Type B pancreatic cell (in vitro differentiated cells): Measurements from ENCODE around the gene CCDC172. TPM values are rescaled to one million over a fixed set of nuclear protein-coding genes. Genes with fewer than 3 reads are reported as not detected.

ENCODE experiments used
- DNase-seq: peaks from one replicate; pipeline ENCODE4 v3.0.0; 2021; ENCODE audit warnings: mixed read lengths; ENCODE audit not compliant: unreplicated experiment; ENCODE audit errors: extremely low spot score
- H3K27ac Mint-ChIP-seq: 2 replicates; pipeline ENCODE4 v1.8.0; 2021; ENCODE audit warnings: mild to moderate bottlenecking, mixed read lengths
- H3K27me3 Mint-ChIP-seq: 2 replicates; pipeline ENCODE4 v1.8.0; 2021; ENCODE audit warnings: mixed read lengths
- H3K36me3 Mint-ChIP-seq: 2 replicates; pipeline ENCODE4 v1.8.0; 2021; ENCODE audit warnings: mixed read lengths
- H3K4me1 Mint-ChIP-seq: one replicate; pipeline ENCODE4 v1.8.0; 2021; ENCODE audit warnings: mixed read lengths; ENCODE audit not compliant: unreplicated experiment
- H3K4me3 Mint-ChIP-seq: 2 replicates; pipeline ENCODE4 v1.8.0; 2021; ENCODE audit warnings: mild to moderate bottlenecking, mixed read lengths
- H3K9me3 Mint-ChIP-seq: 2 replicates; pipeline ENCODE4 v1.8.0; 2021; ENCODE audit warnings: mixed read lengths
- total RNA-seq: library from RNA; stranded (reverse); gene quantifications from 2 replicates; pipeline ENCODE4 v1.2.1, GENCODE V29; 2021; ENCODE audit warnings: low replicate concordance
- TF ChIP-seq, protein P1 (sequence below): fragments of 200-600 bp; sonication (generic); conservative IDR thresholded peaks from 2 replicates; pipeline ENCODE4 v1.5.0; 2021; ENCODE audit warnings: antibody characterized with exemption, mild to moderate bottlenecking

CCDC172 gene
- total RNA-seq, 1 donor from 2014 or later: not detected

GRCh38 chr10:116429288-116429977 is 105.2 kb downstream of the CCDC172 start:
- Mint-ChIP-seq H3K4me3 (no peak overlapping the region), H3K36me3 (no peaks in the 10 kb centered on the region), H3K27me3 (no peaks in the 10 kb centered on the region), H3K9me3 (no peaks in the 10 kb centered on the region), H3K27ac (no peak overlapping the region), H3K4me1 (no peaks in the 10 kb centered on the region)
- DNase-seq: no peak
- TF ChIP-seq, protein P1, sequence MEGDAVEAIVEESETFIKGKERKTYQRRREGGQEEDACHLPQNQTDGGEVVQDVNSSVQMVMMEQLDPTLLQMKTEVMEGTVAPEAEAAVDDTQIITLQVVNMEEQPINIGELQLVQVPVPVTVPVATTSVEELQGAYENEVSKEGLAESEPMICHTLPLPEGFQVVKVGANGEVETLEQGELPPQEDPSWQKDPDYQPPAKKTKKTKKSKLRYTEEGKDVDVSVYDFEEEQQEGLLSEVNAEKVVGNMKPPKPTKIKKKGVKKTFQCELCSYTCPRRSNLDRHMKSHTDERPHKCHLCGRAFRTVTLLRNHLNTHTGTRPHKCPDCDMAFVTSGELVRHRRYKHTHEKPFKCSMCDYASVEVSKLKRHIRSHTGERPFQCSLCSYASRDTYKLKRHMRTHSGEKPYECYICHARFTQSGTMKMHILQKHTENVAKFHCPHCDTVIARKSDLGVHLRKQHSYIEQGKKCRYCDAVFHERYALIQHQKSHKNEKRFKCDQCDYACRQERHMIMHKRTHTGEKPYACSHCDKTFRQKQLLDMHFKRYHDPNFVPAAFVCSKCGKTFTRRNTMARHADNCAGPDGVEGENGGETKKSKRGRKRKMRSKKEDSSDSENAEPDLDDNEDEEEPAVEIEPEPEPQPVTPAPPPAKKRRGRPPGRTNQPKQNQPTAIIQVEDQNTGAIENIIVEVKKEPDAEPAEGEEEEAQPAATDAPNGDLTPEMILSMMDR: no peak

Other genes with a start within 250 kb of the CCDC172 start
- 11.9 and 45.6 TPM in 2 replicates for gene GFRA1, start 51.2 kb upstream of the CCDC172 start, total RNA-seq
- not detected in 2 replicates for gene PNLIPRP3, start 103.4 kb downstream of the CCDC172 start, total RNA-seq
- gene PNLIP, start 221.5 kb downstream of the CCDC172 start, total RNA-seq: not detected in 2 replicates